ENCODE results near the gene RANBP10.

RANBP10 gene

GRCh38 chr16:67846063-67846319 is 39.6 kb upstream of the RANBP10 start:
- H3K4me3 ChIP-seq (ENCODE audit: low read length): peak overlapping the region; percentile 88
- TF ChIP-seq CTCF (conservative IDR thresholded peaks at IDR 0.05; ENCODE audit: low read depth, low read length): no peak
- DNase-seq (ENCODE audit: low read depth): no peak

GRCh38 chr16:67845291-67846062 is 39.1 kb upstream of the RANBP10 start:
- H3K4me3 ChIP-seq (ENCODE audit: low read length): peak overlapping the region; percentile 88
- no peak for DNase-seq (ENCODE audit: low read depth)
- no peak for TF ChIP-seq CTCF (conservative IDR thresholded peaks at IDR 0.05; ENCODE audit: low read depth, low read length)

- peak; percentile 17 for TF ChIP-seq CTCF (conservative IDR thresholded peaks at IDR 0.05; ENCODE audit: low read depth, low read length)
- no peak for DNase-seq (ENCODE audit: low read depth)
- H3K4me3 ChIP-seq (ENCODE audit: low read length): no peak overlapping the region
Measured at GRCh38 chr16:67844497-67844896, 38.1 kb upstream of the RANBP10 start.

- no peak for TF ChIP-seq CTCF (conservative IDR thresholded peaks at IDR 0.05; ENCODE audit: low read depth, low read length)
- H3K4me3 ChIP-seq (ENCODE audit: low read length): peak overlapping the region; percentile 96
- DNase-seq (ENCODE audit: low read depth): no peak
Measured at GRCh38 chr16:67843343-67843765, 37.0 kb upstream of the RANBP10 start.

- peak; percentile 47 for TF ChIP-seq CTCF (conservative IDR thresholded peaks at IDR 0.05; ENCODE audit: low read depth, low read length)
- no peak for DNase-seq (ENCODE audit: low read depth)
- peak overlapping the region; percentile 96 for H3K4me3 ChIP-seq (ENCODE audit: low read length)
Measured at GRCh38 chr16:67842509-67843342, 36.4 kb upstream of the RANBP10 start.

- DNase-seq (ENCODE audit: low read depth): peak; percentile 74
- TF ChIP-seq CTCF (conservative IDR thresholded peaks at IDR 0.05; ENCODE audit: low read depth, low read length): peak; percentile 84
- peak within 1 kb of the TSS; percentile 96 for H3K4me3 ChIP-seq (ENCODE audit: low read length)
Measured at GRCh38 chr16:67841816-67842508, 35.6 kb upstream of the RANBP10 start, which contains the start of gene THAP11. Gene THAP11, plus strand, starts transcription at chr16:67842320. Its CDS starts 235 bp downstream, at chr16:67842555.

All from retinal pigment epithelial cell (primary cell).